ENCODE data around the gene ELL.

The ELL gene

DNA sequence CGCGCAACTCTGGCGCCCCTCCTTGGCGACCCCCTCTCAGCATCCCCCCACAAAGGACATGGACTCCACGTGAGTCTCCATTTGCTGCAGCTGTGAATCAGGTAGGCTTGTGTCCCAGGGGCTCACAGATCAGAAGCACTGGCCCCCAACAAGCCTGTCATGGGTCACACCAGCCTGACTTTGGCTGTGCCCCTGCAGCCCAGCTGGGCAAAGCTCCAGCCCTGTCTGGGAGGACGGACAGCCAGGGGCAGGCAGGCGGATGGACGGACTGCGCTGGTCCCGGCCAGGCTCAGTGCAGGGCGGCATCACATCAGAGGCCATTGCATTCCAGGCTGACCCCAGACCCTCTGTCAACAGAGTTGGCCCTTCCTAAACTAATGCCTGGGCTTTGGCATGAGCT lies 55.5 kb downstream of the ELL start:
- DNase-seq: no peak

DNA sequence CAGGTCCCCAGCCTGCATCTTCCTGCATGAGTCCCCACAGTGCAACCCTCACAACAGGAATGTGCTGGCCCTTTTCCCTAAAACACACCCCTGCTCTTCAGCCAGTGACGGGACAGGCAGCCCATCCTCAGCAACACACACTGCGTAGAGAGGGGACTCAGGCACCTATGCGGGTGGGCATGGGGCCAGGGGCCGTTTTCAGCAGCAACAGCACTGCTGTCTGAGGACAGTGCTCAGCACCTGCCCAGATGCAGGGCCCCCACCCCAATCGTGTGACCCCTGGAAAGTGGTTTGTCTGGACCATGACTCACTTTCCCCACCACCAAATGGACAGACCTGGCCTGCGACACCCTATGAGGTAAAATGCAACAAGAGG lies 55.9 kb downstream of the ELL start:
- DNase-seq: no peak

DNA sequence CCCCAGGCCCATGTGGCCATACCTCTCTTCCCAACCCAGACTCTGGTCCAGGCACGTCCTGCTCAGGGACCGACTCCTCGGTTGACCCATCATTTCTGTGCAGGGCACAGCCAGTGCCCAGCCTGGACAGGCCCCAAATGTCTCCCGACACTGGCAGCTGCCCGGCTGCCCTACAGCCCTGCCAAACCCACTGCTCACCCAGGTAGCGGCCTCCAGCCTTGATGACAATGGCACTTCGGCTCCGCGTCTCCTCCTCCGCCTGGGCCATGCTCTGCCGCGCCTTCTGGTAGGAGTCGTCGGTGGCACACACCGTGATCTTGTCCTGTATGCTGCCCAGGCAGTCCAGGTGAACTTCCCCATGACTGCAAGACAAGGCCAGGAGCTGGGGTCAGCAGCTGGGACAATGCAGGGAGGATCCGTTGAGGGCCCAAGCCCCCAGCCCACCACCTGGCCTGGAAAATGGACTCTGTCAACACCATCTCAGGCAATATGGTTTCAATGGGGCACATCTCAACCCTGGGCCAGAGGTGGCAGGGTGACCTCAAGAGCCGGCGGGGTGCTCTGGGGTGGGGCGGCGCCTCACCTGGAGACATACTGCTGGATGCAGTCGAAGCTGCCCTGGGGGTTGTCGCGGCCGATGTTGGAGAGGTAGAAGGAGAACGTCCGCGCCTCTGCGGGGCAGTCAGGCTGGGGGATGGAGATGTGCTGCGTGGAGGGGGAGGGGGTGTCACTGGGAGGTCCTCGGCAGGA lies 56.5 kb downstream of the ELL start:
- DNase-seq: no peak

DNA sequence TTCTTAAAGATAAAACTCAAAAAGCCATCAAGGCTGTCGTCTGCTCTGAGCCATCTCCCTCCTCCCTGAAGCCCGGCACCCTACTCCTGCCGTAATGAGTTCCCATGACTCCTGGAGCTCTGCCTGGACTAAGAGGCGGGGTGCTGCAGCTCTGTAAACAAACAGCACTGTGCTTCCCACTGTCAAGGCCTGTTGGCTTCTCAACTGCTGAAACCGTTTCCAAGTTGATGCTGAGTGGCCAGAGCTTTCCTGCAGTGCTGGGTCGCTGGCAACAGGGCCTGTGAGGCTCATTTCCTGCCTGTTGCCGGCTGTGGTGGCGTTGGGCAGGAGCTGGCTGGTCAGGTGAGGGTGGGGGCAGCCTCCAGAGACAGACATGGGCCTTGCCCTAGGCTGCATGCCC lies 57.2 kb downstream of the ELL start:
- no peak for DNase-seq

DNA sequence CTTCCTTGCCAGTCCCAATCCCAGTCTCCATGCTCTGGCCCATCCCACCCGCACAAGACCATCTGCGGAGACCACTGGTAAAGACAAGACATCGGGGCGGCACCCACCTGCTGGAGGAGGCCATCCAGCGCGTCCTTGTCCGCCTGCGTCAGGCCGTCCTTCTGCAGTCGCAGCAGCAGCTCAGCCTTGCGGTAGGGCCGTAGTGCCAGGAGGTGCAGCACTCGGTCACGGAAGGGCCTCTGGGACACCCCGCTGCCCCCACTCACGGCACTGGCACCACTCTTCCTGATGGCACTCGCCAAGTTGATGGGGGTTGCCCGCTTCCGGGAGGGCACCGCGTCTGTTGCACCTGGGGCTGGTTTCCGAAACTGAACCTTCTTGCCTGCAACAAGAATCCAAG lies 60.4 kb downstream of the ELL start:
- no peak for DNase-seq

DNA sequence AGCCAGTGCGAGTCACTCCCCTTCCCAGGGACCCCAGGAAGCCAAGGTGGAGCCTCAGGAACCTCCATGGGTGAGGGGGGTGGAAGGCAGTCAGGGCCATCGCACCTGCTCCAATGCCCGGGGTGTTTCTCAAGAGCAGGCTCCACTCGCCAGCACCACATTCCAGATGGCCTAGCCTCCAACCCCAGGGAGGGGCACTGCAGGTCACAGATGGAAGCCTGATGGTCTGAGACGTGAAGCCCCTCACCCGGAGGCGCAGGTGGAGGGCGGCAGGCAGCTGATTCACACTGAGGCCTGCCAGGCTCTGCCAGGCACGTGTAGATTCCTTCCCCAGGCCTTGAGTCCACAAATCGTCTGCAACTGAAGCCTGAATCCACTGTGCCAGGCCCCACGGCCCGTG lies 61.0 kb downstream of the ELL start:
- no peak for DNase-seq

DNA sequence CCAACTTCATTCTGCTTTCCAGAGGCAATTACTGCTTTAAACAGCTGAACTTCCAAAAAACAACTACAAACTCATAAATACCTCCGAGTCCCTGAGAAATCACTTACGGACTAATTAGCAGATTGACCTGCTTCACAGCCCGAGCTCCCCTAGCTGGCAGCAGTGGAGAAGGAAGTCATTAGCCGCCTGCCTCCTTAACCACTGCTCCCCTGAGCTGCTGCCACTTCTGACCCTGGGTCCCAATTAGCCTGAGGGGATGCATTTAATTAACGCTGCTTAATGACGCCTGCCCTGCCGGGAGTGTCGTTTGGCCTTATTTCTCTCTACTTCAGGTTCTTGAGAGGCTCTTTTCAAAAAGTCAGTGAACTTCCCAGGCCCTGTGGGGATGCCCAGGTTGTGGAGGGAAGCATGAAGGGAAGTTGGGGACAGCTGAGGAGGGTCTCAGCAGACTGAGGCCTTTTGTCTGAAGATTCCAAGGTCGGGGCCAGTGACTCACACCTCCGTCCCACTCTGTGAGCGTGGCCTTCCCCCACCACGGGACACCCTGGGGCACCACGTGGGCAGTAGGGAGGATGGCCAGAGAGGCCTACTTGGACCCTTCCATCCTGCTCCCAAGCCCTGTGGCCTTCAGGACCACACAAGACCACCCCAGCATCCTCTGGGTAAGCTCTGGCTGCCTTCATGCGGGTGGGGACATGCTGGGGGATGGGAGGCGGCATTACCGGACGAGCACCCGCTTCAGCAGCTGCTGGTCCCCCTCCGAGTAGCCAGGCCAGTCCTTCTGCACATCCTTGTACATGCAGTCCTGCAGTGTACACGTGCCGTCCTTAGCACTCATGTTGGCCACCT lies 64.2 kb downstream of the ELL start:
- DNase-seq: no peak

DNA sequence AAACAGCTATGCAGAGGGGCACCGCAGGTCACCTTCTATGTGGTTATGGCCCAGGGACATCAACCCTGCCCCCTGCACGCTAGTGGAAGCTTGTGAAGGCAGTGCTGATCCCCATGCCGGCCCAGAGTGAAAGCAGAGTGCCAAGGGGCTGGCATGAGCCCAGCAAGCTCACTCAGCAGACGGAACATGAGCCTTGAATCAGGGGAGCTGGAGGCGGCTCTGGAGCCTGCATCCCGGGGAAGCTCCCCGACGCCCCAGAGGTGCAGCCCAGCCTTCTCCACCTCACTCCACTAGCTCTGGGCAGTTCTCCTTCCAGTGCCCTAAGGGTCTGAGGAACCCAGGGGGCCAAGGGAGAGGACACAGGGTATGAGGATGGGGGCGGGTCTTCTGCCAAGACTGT lies 64.9 kb downstream of the ELL start:
- DNase-seq: no peak

DNA sequence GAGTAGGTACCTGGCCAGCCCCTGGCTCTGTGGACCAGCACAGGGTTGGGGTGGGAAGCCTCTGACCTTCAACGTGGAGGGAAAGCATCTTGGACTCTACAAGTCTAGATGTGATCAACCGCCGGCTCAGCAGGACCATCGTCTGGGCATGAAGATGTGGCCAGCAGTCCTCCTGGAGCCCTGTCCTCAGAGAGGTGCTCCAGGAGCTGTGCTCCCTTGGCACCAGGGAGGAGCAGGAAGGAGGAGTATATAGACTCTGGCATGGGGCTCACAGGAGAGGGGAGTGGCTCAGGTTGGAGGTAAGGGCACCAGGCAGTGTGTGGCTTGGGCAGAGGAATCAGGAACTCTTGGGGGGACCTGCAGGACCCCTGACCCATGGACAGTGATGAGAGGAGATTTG lies 65.6 kb downstream of the ELL start:
- DNase-seq: no peak

DNA sequence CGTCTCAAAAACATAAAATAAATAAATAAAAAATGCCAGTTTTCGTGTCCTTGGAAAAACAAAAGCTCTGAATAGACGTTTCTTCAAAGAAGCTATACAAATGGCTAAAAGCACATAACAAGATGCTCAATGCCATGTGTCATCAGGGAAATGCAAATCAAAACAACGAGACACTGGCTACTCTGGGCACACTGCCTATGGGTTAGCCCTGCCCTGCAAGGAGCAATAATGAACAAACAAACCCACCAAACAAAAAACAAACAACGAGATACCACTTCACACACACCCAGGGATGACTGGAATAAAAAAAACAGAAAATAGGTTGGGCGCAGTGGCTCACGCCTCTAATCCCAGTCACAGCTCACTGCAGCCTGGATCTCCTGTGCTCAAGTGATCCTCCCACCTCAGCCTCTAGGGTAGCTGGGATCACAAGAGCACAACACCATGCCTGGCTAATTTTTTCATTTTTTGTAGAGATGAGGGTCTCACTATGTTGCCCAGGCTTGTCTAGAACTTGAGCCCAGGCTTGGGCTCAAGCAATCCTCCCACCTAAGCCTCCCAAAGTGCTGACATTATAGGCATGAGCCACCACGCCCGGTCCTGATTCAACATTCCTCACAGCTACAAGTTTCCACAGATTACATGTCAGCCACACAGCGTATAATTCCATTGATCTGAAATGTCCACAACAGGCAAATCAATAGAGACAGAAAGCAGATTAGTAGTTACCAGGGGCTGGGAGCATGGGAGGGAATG lies 68.4 kb downstream of the ELL start:
- DNase-seq: no peak

DNA sequence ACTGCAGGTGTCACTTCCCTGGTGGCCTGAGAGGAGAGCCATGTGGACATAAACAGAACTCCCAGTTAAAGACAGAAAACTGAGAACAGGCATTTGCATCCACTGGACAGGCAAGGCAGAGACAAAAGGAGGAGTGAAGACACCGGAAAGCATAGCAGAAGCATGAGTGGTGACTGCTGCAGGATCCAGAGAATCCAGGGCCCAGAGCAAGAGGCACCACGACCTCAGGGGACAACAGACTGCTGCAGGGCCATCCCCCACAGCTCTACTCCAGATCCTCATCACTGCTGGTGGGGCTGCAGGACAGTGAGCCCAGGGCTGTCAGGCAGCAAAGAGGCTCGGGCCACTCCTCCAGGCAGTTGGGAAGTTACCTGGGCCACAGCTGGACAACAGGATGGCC lies 69.5 kb downstream of the ELL start:
- no peak for DNase-seq

DNA sequence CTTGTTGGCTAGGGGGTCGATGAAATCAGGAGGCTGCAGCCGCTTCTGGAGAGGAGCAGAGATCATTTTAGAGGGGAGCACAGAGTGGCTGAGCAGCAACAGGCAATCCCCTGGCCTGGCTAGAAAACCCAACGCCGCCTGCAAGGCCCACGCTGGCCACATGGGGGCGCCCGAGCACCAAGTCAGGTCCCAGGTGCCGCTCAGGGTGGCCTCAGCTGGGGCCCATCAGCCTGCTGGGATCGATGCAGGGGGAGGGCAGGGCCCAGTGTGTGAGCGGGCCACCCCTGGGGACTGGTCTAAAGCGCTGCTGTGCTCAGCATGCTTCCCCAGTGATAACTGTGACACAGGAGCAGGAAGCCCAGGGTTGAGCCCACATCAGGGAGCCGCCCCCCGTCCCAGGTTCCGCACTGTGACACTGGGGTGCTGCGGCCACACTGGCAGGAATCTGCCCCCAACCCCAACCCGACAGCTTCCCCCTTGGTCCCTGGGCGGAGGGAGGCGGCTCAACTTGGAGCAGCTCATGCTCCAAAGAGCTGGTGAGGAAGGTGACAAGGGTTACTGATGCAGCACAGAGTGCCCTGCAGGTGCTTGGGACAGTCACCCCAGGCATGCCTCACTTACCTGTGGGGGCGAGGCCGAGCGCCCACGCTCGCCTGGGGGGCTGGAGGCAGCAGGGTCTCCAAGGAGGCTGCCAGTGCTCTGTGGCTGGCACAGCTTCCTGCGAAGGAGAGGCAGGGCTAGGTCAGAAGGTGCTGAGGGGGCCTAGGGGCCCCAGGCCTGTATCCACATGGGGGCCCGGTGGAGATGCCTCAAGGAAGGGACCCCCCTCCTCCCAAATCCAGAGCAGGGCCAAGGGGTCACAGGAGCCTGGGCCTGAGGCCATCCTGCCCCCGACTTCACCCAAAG lies 70.7 kb downstream of the ELL start:
- DNase-seq: peak; percentile 82

DNA sequence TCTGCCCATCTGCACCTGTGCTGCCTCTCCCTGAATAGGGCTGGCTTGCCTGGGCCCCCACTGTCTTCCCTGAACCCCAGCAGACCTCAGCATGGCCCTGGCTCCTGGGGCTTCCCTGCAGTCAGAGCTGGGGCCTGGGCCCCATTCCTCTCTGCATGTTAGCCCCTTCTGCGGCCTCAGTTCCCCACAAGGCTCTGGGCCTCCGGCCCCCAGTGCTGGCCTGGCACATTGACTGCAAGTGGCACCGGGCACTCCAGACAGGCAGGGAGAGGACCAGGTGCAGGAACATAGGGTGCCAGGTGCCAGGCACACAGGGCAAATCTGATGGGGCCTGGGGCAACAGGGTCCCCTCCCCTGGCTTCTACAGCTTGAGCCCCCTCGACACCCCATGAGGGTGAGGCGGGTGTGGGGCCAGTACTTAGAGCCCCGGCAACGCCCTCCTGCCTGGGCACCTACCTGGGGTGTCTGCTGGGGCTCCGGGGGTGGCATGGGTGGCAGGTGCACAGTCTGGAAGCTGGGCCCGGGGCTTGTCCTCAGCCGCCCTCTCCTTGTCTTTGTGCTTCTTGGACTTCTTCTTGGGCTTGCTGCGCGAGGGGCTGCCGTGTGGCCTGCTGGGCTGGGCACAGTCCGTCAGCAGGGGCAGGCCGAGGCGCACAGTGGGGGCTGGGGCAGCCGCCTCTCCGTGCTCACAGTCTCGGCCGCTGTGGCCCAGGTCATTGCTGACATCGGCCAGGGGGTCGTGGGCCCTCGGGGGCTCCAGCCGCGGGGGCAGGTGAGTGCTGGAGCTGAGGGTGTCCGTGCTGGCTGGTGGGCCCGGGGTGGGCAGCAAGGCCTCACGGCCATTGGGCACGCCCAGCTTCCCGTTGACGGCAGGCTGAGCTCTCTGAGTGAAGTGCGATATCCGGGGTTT lies 71.6 kb downstream of the ELL start:
- DNase-seq: no peak

DNA sequence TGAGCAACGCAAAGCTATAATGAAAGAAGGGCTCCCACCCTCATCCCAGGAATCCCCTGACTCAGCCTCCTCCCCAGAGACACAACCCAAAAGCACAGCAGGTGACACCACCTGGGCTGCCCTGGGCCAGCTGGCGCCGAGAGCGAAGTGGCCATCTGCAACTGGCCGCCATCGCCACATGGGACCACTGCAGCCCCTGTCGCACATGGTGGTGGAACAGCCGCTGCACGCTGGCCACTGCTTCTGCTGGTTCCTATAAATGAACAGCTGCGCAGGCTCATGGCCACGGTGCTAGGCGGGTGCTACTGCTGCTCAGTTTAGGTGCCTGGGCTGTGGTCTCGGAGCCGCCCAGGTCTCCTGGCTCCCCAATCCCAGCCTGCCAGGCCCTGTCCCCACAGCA lies 72.3 kb downstream of the ELL start:
- DNase-seq: no peak

DNA sequence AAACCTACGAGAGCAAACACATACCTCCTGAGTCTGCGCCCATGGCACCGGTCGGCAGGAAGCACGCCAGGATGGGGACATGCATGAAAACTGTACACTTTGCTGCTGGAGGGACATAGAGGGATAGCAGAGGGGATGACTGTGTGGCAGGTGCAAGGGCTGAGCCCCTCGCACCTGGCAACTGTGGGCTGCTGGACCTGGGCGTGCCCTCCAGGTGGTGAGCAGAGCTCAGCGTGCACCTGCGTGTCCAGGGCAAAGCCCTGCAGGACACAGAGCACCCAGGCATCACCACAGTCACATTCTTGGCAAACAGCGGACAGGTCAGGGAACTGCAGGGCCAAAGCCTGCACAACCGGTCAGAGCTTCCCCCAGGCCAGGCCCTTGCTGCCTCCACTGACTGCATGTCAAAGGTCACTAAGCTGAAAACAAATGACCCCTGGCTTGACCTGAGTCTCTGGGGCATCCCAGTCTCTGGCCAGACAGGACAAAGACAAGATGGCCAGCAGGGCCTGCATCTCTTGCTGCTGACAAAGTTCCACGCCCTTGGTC lies 75.0 kb downstream of the ELL start:
- DNase-seq: no peak

DNA sequence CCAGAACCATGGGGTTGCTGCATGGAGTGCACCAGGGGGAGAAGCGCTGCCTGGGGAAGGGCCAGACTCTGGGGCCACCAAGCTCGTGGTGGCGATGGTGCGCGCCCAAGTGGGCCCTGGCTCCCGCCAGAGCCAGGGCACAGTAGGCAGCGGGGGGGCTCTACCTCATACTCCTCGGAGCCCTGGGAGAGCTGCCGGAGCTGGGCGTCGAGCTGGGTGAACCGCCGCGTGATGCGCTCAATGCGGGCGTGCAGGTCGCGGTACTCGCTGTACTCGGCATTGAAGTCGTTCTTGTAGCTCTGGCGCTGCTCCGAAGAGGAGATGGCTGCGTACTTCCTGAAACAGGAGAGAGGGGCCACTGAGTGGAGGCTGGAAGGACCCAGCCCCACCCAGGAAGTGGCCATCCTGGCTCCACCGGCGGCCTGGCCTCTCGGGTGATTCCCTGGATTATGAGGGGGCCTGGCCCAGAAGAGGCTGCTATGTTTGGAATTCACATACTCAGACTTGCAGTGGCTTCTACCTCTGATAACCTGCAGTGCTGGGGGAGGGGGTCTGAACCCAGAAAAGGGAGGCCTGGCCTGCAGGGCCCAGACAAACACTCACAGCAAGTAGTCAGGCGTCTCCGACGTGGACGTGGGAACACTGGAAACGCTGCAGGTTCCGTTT lies 75.6 kb downstream of the ELL start:
- no peak for DNase-seq

DNA sequence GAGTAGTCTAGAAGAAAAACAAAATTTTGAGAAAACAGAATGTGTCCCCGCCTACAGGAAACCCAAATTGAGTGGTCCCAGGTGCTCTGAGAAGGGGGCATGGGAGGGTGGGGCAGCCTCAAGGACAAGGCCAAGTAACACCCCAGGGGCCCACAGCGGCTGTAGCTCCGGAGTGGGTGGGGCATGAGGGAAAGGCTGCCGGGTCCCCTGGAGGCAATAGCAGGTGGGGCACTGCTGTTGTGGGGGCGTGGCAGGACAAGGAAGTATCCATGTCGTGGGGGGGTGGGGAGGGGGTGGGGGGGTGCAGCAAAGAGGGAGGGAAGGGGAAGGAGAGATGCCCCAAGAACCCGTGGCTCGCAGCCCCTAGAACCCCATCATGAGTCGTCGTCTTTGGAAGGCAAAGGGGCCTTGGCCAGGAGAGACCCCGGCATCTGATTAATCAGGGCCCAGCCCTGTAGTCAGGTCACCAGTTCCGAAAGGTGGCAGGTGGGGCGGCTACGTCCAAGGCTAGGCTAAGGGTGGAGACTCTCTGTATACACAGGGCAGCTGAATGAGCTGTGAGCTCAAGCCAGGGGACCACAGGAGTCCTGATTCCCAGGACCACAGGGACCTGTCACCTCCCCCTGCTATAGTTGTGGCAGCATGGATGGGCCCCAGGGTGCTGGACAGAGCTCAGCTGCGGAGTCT lies 76.5 kb downstream of the ELL start:
- DNase-seq: no peak

DNA sequence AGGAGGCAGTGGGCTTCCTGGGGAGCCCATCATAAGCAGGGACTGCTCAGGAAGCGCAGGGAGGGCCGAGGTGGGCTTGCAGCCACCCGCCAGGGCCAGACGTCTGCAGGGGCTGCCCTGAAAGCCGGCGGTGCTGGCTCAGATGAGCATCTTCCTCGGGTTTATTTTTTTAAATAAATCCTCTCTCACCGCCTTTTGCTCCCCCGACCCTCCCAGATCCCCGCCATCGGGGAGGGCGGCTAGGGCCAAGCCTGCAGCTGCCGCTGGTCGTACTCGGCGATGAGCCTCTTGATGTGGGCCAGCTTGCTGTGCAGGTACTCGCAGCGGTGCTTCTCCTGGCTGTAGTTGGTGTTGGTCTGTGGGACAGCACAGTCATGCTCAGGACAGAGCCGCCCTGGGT lies 77.4 kb downstream of the ELL start:
- no peak for DNase-seq

DNA sequence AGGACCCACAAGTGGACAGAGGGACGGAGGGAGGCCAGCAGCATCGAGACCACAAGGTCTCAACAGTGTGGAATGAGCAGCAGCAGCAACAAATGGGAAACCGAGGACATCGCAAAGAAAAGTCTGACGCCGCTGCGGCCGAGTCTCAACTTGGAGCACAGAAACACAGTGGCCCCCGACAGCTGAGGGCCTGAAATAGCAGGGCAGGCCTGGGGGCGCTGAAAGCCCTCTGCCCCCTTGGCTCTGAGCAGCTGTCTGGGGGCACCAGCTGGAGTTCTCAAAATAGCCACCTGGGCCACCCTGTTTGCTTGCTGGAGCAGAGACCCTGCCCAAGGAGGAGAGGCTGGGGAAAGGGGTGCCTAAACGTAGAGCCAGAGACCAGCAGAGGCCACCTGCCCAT lies 78.0 kb downstream of the ELL start:
- DNase-seq: no peak

DNA sequence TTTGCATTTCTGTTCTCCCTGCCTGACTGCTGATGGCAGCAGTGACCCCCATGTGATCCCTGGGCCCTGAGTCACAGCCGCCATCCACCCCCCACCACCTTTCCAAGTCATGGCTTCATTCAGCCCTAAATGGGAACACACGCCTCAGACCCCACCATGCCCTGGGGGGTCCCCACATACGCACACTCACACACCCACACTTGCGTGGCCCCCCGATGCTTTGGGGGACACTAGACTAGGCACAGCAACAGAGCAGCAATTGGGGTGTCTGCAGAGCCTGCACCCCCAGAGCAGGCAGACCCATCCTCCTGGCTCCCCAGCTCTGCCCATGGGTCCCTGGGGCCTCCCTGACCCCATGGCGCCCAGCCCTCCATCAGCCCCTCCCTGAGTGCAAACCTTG lies 78.5 kb downstream of the ELL start:
- DNase-seq: no peak
